Measurements from ENCODE around the gene SNX6.
"Not testable (repeated sequence)": the region's sequence is repeated elsewhere in the genome, so short reads cannot be mapped to it uniquely, and the experiment has no call there.

GRCh38 chr14:34653073-34653472, 23.1 kb upstream of the SNX6 start:
- TF ChIP-seq CTCF (IDR thresholded peaks at IDR 0.05 in 8 of 11, conservative IDR thresholded peaks at IDR 0.05 in 3 of 11); POLR2AphosphoS5 (IDR thresholded peaks at IDR 0.05): not testable (repeated sequence)
